ENCODE measurements around the gene ZBTB8B.

The ZBTB8B gene

DNA sequence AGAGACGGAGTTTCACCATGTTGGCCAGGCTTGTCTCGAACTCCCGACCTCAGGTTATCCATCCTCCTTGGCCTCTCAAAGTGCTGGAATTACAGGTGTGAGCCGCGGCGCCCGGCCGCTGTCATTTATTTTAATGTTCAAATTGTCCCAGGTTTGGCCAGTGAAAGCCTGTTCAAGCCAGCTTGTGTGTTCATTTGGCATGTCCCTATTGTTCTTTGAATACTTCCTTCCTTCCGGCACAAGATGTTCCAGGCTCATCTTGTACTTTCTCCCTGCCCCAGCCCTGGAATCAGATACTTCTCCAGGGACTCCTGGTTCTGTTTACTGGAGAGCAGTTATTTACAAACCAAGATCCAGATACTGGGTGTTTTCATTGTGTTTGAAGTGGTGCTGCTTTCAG is 37.0 kb downstream of the ZBTB8B start:
- in situ Hi-C loops (cut with HindIII; ENCODE audit: low sequenced_read_pairs), result no loop called here

GRCh38 chr1:32503153-32503552 is 38.3 kb downstream of the ZBTB8B start:
- in situ Hi-C loops (cut with HindIII; ENCODE audit: low sequenced_read_pairs), result no loop called here

- in situ Hi-C loops (cut with HindIII; ENCODE audit: low sequenced_read_pairs), result no loop called here
These were observed 42.1 kb downstream of the ZBTB8B start for GRCh38 chr1:32507021-32507420.

GRCh38 chr1:32508761-32509160 is 43.9 kb downstream of the ZBTB8B start:
- in situ Hi-C loops (cut with HindIII; ENCODE audit: low sequenced_read_pairs), result no loop called here

DNA sequence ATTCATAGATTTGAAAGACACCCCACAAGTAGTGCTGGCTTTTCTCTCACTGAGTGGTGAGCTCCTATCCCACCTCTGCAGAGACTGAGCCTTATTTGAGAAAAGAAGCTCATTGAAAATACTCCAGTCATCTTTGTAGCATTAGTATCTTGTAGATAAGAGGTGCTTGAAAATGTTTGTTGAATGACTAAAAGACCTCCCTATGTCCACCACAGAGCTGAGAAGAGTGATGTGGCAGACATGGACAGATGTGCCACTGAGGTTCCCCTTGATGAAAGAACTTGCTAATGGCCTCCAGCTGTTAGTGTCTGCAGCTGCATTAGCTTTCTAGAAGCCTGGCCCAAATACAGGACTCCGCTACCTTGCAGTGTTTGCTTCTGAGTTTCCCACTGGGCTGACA is 45.1 kb downstream of the ZBTB8B start:
- in situ Hi-C loops (cut with HindIII; ENCODE audit: low sequenced_read_pairs), result no loop called here
